Measurements from ENCODE around the gene PUM2. TPM values are rescaled to one million over a fixed set of nuclear protein-coding genes. Genes with fewer than 3 reads are reported as not detected.
A peak's percentile ranks its signal among the peaks of the same experiment; 100 is the strongest.

Gene PUM2
- total RNA-seq, 2 donors from 2014 or later = 107 to 144 TPM

DNA sequence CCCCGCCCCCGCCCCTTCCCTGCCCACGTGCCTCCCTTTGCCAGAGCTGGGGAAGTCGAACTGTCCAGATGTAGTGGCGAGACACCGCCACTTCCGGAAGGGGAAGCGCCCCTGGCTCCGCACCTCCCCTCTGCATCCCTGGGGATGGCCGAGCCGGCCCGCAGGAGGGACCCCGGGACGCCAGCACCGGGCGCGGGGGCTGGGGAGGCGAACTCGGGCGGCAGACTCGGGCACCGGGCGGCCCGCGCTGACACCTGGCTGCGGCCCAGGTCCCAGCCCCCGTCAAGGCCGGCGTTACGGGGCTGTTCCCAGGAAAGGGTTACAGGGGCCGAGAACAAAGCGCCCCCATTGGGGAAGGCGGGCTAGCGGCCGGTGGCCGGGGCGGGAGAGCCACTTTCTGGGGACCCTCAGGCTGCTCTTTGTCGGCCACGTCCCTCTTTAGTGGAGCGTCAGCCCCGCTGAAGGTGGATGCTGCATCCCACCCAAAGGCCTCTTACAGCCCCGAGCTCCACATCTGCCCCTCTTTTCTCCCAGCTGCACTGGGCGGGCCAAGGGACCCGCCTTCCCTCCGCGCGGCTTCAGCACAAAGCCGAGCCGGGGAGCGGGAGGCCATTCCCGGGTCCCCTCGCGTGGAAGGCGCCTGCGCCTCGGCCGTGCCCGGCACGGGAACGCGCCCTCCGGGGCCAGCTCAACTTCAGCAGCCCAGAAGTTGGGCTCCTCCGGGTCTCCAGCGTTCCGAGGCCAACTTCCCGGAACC, 127.1 kb downstream of the PUM2 start:
- H3K27ac Mint-ChIP-seq = no peak overlapping the region
- ATAC-seq = peak in 1 of 2 donors; percentile 15
- no peak overlapping the region for H3K4me3 Mint-ChIP-seq
- peaks cover 28 to 44% of the 10 kb centered on the region in 2 donors for H3K27me3 Mint-ChIP-seq
- H3K9me3 Mint-ChIP-seq = no peaks in the 10 kb centered on the region
- H3K36me3 Mint-ChIP-seq = no peaks in the 10 kb centered on the region
- H3K4me1 Mint-ChIP-seq (ENCODE audit: low read depth in 2 of 2) = no peaks in the 10 kb centered on the region
- no peak for DNase-seq (ENCODE audit: low spot score)

DNA sequence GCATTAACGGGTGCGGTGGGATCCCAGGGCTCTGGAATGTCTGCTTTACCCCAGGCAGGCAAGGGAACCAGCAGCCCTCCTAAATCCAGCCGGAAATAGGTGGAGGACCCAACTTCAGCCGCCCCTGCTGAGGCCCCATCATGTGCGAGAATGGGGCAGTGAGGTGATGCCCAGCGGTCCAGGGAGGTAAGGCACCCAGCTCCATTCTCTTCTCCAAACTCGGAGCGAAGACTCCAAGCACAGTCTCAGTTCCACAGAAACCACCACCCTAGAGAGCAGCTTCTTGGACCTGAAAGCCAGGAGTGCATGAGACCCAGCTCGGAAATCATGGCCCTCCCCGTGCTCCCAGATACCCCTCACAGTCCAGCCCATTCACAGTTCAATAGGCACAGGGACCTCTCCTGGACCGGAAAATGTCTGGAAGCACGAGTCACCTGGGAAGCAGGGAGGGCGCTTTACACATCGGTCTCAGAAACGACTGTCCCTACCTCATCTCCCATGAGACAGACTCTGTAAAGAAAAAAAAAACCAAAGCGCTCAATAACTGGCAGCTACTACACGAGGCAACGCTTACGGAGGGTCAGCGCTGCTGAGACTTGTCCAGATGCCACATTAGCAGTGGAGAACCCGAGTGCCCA, 127.8 kb downstream of the PUM2 start:
- no peaks in the 10 kb centered on the region for H3K4me1 Mint-ChIP-seq (ENCODE audit: low read depth in 2 of 2)
- ATAC-seq (no peak), DNase-seq (ENCODE audit: low spot score) (no peak)
- no peak overlapping the region for H3K4me3 Mint-ChIP-seq
- no peaks in the 10 kb centered on the region for H3K36me3 Mint-ChIP-seq
- H3K9me3 Mint-ChIP-seq = no peaks in the 10 kb centered on the region
- H3K27me3 Mint-ChIP-seq = peaks cover 28 to 44% of the 10 kb centered on the region in 2 donors
- no peak overlapping the region for H3K27ac Mint-ChIP-seq

DNA sequence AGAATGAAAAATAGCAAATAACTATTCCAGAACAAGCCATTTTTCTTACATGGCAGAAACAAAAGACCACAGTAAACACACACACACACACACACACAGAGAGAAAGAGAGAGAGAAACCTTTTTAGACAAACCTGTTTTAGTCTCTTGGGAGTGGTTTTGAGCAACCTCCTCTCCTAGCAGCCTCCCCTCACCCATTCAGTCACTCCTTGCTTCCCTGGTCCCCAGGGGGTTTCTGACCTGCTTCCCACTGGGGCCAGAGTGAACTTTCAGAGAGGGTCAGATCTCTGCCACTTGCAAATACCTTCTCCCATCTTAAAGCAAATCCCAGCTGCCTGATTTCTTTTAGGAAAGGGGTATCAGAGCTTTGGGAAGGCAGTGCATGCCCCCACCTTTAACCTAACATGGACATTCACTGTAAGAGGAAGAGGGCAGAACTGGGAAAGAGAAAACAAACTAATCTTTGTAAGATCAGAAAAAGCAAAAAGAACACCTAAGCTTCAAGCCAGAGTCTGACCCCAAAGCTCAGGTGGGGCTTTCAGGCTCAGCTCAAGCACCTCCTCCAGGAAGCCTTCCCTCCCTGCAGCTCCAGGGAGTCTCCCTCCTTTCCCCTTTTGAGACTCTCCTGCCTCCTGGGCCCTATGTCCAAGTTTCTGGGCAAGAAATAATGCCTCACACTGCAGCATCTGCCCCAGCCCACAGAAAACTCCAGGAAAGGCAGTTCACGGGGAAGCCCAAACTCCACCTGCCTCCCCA, 128.5 kb downstream of the PUM2 start:
- H3K9me3 Mint-ChIP-seq = no peaks in the 10 kb centered on the region
- H3K27me3 Mint-ChIP-seq = peaks cover 21 to 37% of the 10 kb centered on the region in 2 donors
- no peaks in the 10 kb centered on the region for H3K4me1 Mint-ChIP-seq (ENCODE audit: low read depth in 2 of 2)
- no peak for ATAC-seq
- no peak overlapping the region for H3K27ac Mint-ChIP-seq
- no peak for DNase-seq (ENCODE audit: low spot score)
- H3K36me3 Mint-ChIP-seq = no peaks in the 10 kb centered on the region
- no peak overlapping the region for H3K4me3 Mint-ChIP-seq

DNA sequence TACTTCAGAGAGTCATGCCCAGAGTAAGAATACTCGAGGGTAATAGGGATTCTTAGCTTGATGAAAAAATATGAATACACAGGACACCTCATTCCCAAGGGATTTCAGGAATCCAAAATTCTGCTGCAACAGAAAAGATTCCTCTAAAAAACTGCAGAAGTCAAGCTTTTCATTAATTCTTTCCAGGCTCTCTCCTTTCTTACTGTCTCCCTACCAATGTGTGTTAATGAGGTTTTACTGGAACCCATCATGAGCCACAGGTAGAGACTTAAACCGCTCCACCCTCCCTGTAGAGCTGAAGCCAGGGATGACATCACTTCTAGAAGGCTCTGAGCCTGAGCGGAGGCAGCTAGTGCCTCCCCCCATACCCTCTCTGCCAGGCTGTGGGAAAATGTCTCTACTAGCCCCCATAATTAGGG, 129.1 kb downstream of the PUM2 start:
- Mint-ChIP-seq H3K9me3 (no peaks in the 10 kb centered on the region), H3K4me1 (ENCODE audit: low read depth in 2 of 2) (no peaks in the 10 kb centered on the region), H3K4me3 (no peak overlapping the region), H3K36me3 (no peaks in the 10 kb centered on the region), H3K27me3 (peaks cover 21 to 37% of the 10 kb centered on the region in 2 donors), H3K27ac (no peak overlapping the region)
- no peak for ATAC-seq
- no peak for DNase-seq (ENCODE audit: low spot score)

DNA sequence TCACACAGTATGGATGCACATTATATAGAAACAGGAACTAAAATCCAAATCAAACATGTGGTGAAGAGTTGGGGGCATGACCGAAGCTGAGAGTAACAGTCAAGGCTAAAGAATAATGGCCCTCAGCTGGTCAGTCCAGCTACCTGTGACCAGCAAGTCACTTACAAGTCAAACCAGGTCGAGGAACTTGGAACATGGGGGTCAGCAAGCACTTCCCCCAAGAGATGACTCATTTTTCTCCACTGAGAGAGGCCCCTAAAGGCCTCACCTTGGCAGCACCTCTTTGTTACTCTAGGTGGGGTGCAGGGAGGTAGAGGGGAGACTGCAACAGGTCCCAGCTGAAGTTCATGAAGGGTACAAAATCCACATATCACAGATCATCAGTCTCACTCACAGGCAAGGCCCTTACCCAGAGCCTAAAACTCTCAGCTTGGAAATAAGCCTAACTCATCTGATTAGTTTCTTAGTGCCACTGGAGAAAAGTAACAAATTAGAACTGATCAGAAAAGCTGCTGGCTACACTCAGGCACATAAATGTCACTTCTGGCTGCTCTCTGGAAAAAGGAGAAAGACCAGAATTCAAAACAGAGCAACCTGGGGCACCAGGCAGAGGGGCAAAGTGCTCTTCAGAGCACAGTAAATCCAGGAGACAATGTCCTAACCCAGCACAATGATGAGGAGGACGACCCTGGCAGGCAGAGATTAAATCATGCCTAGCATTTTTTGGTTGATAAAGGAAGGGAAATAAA, 129.7 kb downstream of the PUM2 start:
- Mint-ChIP-seq H3K27me3 (peaks cover 21 to 37% of the 10 kb centered on the region in 2 donors), H3K36me3 (no peaks in the 10 kb centered on the region), H3K9me3 (no peaks in the 10 kb centered on the region), H3K4me1 (ENCODE audit: low read depth in 2 of 2) (no peaks in the 10 kb centered on the region), H3K27ac (no peak overlapping the region), H3K4me3 (no peak overlapping the region)
- DNase-seq (ENCODE audit: low spot score) = no peak
- no peak for ATAC-seq

DNA sequence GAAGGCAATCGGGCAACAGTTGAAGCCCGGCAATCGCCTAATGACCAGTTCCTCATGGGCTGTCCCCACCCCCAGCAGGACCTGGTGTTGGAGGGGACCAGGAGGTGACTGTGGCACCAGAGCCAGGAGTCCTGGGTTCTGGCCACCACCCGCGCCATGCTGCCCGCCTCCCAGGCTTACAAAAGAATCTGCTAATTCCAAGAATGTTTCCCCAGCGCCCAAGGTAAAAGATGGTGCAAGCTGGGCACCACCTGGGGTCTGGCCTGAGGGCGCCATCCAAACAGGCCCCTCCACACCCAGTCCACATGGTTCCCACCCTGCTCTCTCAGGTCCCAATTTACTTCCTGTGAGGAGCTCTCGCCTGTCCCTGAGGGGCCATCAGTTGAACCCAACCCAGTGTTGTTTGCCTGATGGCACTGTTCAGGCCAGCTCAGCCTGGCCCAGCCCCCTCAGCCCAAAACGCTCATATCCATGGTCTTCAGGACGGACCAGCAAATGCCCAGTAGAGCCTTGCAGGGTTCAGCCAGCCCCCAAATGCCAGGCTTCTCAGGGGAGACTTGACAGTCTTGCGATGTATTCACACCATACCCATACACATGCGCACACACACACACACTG, 130.8 kb downstream of the PUM2 start:
- H3K9me3 Mint-ChIP-seq = no peaks in the 10 kb centered on the region
- H3K4me1 Mint-ChIP-seq (ENCODE audit: low read depth in 2 of 2) = no peaks in the 10 kb centered on the region
- no peak overlapping the region for H3K27ac Mint-ChIP-seq
- no peaks in the 10 kb centered on the region for H3K36me3 Mint-ChIP-seq
- ATAC-seq = no peak
- peaks cover 17 to 37% of the 10 kb centered on the region in 2 donors for H3K27me3 Mint-ChIP-seq
- H3K4me3 Mint-ChIP-seq = no peak overlapping the region
- DNase-seq (ENCODE audit: low spot score) = no peak

DNA sequence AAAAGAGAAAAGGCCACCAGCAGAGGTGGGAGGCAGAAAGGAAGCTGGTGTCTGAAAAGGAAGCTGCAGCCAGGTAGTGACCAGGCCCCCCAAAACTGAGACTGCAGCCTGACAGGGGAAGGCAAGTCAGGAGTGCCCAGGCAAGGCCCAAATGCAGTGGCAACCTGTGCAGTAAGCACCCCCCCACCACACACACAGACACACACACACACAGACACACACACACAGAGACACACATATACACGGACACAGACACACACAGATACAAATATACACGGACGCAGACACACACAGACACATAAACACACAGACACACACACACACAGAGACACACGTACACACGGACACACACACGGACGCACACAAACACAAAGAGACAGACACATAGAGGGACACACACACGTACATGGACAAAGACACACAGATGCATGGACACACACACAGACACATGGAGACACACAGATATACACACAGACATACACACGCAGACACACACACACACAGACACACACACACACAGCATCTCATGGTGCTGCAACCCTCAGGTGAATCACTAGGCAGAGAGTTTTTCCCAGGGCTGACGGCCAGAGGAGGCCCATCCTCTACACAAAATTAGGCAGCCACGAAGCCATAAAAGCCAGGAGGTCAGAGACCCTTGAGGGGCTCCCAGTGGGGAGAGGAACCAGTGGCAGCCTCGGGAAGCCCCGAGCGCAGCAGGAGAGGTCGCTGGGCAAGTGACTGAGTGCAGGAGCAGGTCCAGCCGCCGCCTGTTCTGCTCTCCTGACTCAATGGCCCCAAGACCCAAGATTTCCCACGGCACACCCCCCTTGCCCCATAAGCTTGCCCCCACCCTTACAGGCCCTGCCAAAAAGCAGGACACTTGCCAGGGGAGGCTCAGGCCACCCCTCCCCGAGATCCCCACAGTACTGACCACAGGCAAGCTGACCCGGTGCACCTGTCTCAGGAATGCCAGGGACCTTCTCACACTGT, 132.0 kb downstream of the PUM2 start:
- H3K27me3 Mint-ChIP-seq = peaks cover 17 to 37% of the 10 kb centered on the region in 2 donors
- DNase-seq (ENCODE audit: low spot score) (peak; percentile 39), ATAC-seq (no peak)
- H3K9me3 Mint-ChIP-seq = no peaks in the 10 kb centered on the region
- H3K36me3 Mint-ChIP-seq = no peaks in the 10 kb centered on the region
- H3K27ac Mint-ChIP-seq = no peak overlapping the region
- no peaks in the 10 kb centered on the region for H3K4me1 Mint-ChIP-seq (ENCODE audit: low read depth in 2 of 2)
- no peak overlapping the region for H3K4me3 Mint-ChIP-seq

DNA sequence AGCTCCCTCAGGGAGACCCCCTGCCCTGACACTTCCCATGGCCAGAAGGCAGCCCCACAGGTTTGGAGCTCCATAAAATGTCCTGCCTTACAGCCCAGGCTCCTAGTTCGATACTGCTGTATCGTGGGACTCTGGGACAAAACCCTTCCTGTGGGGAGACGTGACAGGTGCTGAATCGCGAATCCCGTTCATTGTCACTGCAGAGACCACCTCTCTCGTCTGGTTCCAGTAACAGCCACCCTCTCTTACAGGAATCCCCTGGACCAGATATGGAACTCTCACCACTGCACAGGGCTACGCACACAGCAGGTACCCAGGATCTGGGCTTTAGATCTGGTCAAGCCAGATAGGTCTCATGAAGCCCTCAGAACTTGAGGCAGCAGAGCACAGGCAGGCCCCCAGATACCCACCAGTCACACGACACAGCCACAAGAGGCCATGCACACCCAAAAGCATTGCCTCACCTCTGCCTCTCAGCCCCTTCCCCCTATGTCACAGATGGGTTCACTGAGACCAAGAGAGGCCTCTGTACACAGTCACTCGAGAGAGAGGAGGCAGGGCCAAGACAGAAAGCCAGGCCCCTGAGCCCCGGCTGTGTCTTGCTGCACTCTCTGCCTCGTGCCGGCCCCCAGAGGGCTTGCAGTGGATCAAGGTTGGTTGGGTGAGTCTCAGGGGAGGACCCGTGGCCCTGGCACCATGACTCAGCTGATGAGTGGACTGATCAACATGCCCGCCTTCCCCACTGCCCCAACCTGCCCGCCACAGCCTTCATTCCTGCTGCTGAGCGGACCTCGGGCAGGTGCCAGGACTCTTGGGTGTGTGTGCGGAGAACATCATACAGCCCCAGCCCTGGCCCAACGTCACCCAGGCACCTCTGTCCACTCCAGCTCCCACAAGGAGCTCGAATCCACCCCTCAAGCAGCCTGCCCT, 133.3 kb downstream of the PUM2 start:
- Mint-ChIP-seq H3K27me3 (peaks cover 16 to 31% of the 10 kb centered on the region in 2 donors), H3K4me1 (ENCODE audit: low read depth in 2 of 2) (no peaks in the 10 kb centered on the region), H3K9me3 (no peaks in the 10 kb centered on the region), H3K4me3 (no peak overlapping the region), H3K27ac (no peak overlapping the region), H3K36me3 (no peaks in the 10 kb centered on the region)
- ATAC-seq (peak in 1 of 2 donors; percentile 2), DNase-seq (ENCODE audit: low spot score) (peak; percentile 39)

DNA sequence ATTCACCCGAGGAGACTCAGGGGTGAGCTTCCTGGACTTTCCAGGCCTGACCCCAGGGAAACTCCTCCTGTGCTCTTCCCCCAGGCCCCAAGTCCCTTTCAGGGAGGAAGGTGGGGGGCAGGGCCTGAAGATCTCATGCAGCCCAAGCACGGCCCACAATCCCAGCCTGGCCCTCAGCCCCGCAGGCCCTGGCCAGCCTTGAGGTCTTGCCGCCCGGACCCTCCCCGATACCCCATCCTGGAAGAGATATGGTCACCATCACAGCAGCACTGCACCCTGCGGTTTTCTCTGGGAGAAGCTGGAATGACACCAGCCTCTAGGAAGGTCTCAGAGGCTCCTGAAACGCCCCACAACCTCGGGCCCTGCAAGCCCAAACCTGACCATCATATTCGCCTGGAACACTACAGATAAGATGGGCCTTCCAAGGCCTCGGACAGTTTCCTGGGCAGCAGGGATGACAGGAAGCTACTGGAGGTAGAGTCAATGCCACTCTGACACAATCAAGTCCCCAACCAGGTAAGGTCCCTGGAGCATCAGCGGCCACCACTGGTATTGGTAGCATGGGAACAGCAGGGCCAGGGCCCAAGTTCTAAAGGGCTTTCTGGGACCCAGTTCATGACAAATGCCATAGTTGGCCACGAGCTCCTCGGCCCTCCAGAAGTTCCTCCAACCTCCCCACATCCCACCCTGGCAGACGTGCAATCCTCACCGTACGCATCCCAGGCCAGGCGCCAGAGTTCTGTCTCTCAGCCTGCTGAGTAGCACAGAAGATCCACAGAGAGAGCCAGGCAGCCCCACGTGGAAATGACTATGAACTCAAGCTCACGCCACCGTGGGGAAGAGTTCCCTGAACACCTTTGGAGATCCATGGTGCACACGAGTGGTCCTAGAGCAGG, 134.3 kb downstream of the PUM2 start:
- Mint-ChIP-seq H3K27ac (no peak overlapping the region), H3K36me3 (no peaks in the 10 kb centered on the region), H3K9me3 (no peaks in the 10 kb centered on the region), H3K4me3 (no peak overlapping the region), H3K4me1 (ENCODE audit: low read depth in 2 of 2) (no peaks in the 10 kb centered on the region), H3K27me3 (peaks cover 9 to 22% of the 10 kb centered on the region in 2 donors)
- ATAC-seq (no peak), DNase-seq (ENCODE audit: low spot score) (peak; percentile 53)

DNA sequence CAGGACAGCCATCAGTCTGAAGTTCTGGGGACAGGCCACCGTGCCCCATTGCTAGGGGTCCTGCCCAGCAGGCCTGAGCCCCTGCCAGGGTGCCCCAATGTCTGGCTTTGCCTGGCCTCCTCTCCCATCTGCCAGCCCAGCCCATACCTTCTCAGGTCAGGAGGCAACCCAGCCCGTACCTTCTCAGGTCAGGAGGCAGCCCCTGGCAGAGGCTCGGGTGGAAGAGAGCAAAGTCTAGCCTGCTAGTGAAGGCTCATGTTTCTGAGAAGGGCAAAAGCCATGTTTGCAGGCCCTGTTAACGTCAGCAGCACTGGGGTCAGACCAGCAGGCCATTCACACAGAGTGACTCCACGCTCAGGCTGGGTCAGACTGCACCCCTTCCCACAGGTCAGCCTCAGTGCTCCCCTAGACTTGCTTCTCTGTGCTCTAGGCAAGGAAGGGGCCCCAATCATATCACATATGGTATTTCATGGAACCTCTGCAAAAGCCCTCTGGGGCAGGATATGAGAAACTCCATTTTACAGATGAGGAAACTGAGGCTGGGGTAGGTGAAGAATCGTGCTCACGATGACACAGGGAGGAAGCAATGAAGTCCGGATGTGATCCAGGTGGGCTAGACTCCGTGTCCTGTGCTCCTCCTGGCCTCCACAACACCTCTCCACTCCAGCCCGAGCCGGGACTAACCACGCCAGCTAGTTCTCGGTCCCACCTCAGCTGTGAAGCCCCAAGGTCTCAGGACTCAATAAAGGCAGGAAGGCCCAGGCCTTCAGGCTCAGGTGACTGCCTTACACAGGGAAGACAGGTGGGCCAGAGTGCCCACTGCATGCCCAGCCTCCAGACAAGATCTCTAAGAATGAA, 135.2 kb downstream of the PUM2 start:
- ATAC-seq (no peak), DNase-seq (ENCODE audit: low spot score) (peak; percentile 49)
- H3K27ac Mint-ChIP-seq = no peak overlapping the region
- no peaks in the 10 kb centered on the region for H3K36me3 Mint-ChIP-seq
- no peaks in the 10 kb centered on the region for H3K9me3 Mint-ChIP-seq
- peaks cover 8 to 12% of the 10 kb centered on the region in 2 donors for H3K27me3 Mint-ChIP-seq
- H3K4me1 Mint-ChIP-seq (ENCODE audit: low read depth in 2 of 2) = no peaks in the 10 kb centered on the region
- no peak overlapping the region for H3K4me3 Mint-ChIP-seq

Measured in natural killer cell treated with Interleukin-12 subunit alpha and Interleukin-12 subunit beta and Interleukin-15 and Interleukin-18, amount 100 ng/mL, for 72 hours (primary cell).